ENCODE data around the gene MATN1.

Gene MATN1

DNA sequence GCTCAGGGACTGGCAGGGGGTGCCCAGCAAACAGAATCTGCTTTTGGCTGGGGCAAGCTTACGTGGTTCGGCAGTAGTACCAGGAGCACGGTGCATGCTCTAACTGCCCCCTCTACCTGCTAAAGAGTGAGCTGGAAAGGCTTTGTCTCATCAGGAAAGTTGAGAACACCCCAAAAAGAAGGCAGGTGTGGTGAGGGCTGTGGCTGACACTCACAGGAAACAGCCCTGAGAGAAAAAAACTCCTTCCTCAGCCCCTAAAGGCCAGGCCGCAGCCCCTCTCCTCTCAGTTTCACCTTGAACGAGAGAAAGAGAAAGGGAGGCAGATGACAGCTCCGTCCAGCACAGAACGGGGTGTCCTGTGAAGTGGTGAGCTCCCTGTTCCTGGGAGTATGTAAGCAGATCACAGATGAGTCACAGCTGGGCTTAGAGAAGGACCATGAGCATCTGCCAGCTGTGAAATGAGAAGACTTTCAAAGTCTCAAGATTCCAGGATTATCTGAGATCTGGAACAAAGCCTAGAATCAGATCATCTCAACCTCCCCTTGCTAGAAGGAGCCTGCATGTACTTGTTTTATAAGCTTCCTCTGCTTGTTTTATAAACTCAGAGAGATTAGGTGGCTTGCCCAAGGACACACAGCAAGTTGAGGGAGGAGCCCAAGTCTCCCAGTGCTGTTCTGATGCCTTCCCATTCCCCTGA, 20.8 kb upstream of the MATN1 start:
- DNase-seq = peak; percentile 64

DNA sequence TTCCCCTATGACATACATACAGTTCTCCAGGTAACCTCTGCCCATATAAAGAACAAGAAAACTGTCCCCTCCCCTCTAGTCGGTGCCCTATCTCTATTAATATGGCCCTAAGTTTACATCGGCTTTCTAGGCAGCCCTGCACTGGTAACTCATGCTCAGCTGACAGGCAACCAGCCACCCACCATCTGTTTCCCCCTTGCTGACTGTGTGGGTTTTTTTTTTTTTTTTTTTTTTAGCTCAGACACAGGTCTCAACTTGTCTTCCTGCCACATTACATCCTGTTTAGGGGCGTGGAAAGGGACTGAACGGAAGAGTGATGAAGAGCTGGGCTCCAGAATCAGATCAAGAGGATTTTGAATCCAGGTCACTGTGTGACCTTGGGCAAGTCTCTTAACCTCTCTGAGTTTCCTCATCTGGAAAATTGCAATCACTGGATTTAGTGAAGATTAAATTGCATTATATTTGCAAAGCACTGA, 20.2 kb upstream of the MATN1 start:
- DNase-seq = peak; percentile 85

- DNase-seq = no peak
These were observed 19.7 kb upstream of the MATN1 start for GRCh38 chr1:30742963-30743559.

DNA sequence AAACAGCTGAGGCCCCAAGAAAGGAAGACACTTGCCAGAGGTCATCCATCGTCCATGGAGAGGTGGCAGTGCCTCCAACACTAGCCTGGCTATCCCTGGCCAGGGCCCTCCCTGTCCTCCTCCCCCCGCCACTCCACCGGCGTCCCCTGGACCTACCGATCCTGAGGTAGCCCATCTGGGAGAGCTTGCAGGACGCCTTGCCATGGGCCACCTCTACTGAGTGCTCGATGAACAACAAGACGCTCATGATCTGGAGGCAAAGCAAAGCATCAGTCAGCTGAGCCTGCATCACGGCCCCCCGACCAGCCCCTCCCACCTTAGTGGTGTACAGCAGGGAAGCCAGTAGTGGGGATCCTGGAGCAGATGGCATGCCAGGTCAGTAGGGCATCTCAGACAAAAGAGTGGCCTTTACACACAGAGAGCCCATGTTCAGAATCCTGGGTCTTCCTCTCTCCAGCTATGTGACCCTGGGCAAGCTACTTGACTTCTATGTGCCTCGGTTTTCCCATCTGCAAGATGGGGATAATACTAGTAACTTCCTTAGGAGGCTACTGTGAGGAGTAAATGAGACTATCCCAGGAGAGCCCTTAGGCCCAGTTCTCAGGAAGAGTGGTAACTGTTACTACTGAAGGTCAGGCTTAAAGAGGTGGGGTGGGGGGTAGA, 19.0 kb upstream of the MATN1 start:
- no peak for DNase-seq

GRCh38 chr1:30741239-30741894, 18.0 kb upstream of the MATN1 start:
- no peak for DNase-seq

DNA sequence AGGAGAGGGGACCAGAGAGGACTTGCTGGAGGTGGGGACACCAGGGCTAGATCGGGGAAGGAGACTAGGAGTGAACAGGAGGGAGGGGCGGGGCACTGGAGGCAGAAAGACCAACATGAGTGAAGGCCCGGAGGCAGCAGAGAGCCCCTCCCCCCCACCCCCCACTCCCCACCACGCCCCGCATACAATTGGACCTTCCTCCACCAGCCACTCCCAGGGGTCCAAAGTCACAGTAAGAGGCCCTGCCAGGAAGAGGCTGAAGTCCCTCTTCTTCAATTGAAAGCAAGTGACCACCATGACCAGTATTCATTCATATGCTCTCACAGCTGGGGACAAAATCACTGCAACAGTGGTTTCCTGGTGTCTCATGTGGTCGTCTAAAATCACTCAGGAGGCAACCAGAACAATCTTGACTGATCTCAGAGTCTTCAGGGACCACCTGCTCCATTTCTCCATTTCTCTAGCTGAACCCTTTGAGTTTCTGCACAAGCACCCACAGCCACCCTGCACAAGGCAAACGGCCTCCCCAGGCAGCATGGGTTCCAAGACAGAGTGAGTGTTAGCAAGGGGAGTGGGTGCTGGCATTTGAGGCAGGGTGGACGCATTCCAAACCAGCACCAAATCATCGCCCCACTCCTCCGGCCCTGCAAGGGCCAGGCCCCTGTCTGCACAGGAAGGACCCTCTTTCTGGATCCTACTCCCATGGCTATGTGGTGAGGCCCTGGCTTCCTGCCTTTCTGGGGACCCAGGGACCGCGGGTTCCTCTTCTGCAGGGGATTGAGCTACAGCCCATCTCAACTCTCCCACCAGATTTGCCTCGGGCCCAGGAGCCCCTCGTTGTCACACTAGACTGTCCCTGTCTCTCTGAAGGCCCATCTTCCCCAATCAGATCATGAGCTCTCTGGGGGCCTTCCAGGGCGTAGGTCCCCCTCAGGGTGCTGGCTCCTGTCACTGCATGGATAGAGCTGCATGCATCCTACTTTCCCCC, 17.2 kb upstream of the MATN1 start:
- DNase-seq = no peak

DNA sequence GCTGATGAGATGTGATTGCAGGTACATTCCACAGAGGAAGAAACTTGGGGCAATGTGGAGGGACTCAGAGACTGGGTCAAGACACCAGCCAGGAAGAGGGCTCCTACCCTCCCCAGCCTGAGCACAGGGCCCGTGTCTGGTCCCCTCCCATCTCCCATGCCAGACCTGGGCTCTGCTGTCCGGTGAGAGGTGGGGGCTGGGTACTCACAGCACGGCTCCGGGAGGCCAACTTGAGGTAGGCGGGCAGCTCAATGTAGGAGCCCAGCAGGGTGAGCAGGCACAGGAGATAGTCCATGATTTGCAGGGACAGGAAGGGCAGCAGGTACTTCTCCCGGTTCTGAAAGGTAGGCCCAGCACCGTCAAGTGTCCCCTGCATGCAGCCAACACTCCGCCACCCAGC, 16.2 kb upstream of the MATN1 start:
- no peak for DNase-seq

DNA sequence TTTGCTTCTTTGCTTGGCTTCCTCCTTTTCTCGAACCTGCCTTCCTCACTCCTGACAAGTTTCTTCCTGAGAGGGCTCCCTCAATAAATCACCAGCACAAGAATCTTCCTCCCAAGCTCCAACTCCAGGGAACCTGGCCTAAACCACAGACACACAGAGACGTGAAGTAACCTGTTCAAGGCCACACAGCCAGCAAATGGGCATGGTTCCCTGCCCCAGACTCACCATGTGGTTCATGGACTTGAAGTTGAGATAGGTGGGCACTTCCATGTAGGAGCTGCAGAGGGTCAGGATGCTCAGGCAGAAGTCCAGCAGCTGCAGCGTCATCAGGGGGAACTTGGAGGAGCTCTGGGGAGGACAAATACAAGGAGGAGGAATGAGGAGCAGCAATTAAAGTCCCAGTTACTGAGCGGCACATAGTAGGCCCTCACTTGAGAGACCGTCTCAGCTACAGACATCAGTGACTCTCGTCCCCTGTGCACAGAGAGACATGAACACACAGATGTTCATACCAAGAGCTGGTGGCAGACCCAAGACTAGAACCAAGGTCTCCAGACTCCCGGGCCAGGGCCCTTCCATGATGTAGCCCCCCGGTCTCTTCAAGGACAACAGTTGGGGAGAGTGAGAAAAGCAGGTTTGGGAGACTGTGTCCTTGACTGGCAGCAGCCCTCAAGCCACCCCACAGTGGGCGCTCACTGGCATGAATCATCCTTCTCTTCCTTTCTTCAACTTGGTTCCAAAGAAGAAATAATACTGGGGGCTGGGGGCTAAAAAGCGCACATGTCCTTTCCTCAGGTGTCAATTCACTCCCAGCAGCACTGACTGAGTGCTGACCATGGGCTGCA, 15.6 kb upstream of the MATN1 start:
- no peak for DNase-seq

GRCh38 chr1:30738040-30738714, 14.8 kb upstream of the MATN1 start:
- DNase-seq = no peak

GRCh38 chr1:30737357-30738039, 14.1 kb upstream of the MATN1 start:
- no peak for DNase-seq

- no peak for DNase-seq
These were observed 12.5 kb upstream of the MATN1 start for GRCh38 chr1:30735668-30736498.

DNA sequence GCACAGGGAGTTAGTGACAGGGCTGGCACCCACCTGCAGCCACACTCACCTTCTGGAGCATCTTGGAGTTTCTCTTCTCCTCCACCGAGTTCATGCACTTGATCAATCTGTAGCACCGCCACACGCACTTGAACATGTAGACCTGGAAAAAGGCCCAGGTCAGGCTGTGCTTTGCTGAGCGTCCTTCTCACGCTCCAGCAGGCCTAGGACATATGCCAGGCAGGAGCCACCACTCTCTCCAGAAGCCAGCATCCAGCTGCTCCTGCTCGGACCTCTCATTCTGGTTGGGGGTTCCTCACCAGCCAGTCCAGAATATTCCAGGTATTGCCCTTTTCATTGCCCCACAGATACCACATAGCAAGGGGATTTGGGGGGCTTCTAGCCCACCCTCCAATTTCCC, 11.7 kb upstream of the MATN1 start:
- DNase-seq = no peak

DNA sequence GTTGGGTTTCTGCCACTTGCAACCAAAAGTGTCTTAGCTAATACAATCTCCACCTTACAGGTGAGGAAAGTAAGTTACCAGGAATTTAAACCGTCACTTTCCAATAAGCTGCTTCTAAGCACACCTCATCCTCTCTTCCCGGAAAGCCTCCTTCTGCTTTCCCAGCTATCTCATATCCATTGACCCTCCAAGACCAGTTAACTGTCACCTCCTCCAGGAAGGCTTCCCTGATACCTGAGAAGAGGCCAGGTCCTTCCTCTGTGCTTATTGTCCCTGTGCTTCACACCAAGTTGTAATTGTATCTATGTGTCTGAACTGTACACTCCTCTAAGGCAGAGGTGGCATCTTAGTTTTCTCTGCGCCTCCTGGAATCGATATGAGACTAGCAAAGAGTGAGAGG, 11.2 kb upstream of the MATN1 start:
- DNase-seq = no peak

- no peak for DNase-seq
These were observed 10.7 kb upstream of the MATN1 start for GRCh38 chr1:30734106-30734505.

- DNase-seq = no peak
These were observed 10.1 kb upstream of the MATN1 start for GRCh38 chr1:30733493-30733892.

- no peak for DNase-seq
These were observed 9.1 kb upstream of the MATN1 start for GRCh38 chr1:30732277-30732996.

- no peak for DNase-seq
These were observed 8.5 kb upstream of the MATN1 start for GRCh38 chr1:30731806-30732276.

GRCh38 chr1:30731109-30731805, 7.9 kb upstream of the MATN1 start:
- no peak for DNase-seq
